Measurements from ENCODE around the gene ARL13B.

GRCh38 chr3:94004301-94004910 is 24.5 kb downstream of the ARL13B start:
- TF ChIP-seq CTCF (IDR thresholded peaks at IDR 0.05) = peak; percentile 34 to 83 (median 66)
- peak; percentile 28 for TF ChIP-seq POLR2AphosphoS5 (IDR thresholded peaks at IDR 0.05)

Measured in prostate gland (tissue), 2 donors.